ENCODE data around the gene RBFOX2.

GRCh38 chr22:35996596-35996995, 32.0 kb downstream of the RBFOX2 start:
- TF ChIP-seq, protein P1, sequence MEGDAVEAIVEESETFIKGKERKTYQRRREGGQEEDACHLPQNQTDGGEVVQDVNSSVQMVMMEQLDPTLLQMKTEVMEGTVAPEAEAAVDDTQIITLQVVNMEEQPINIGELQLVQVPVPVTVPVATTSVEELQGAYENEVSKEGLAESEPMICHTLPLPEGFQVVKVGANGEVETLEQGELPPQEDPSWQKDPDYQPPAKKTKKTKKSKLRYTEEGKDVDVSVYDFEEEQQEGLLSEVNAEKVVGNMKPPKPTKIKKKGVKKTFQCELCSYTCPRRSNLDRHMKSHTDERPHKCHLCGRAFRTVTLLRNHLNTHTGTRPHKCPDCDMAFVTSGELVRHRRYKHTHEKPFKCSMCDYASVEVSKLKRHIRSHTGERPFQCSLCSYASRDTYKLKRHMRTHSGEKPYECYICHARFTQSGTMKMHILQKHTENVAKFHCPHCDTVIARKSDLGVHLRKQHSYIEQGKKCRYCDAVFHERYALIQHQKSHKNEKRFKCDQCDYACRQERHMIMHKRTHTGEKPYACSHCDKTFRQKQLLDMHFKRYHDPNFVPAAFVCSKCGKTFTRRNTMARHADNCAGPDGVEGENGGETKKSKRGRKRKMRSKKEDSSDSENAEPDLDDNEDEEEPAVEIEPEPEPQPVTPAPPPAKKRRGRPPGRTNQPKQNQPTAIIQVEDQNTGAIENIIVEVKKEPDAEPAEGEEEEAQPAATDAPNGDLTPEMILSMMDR (IDR thresholded peaks at IDR 0.05), result no peak
- TF ChIP-seq POLR2A (IDR thresholded peaks at IDR 0.05), result no peak
